ENCODE data around the gene DAD1.
"Not testable (repeated sequence)": the region's sequence is repeated elsewhere in the genome, so short reads cannot be mapped to it uniquely, and the experiment has no call there.

The DAD1 gene

GRCh38 chr14:22589096-22589839 lies at the start of gene DAD1:
DAD1 (minus strand) TSS chr14:22589224; CDS start chr14:22589157, 67 bp downstream.
- DNase-seq = peak; percentile 99

GRCh38 chr14:22635980-22636379 lies 47.0 kb upstream of the DAD1 start:
- not testable (repeated sequence) for DNase-seq

GRCh38 chr14:22634233-22634900 lies 45.3 kb upstream of the DAD1 start:
- no peak for DNase-seq

- no peak for DNase-seq
Observed at GRCh38 chr14:22630486-22630885, 41.5 kb upstream of the DAD1 start.

GRCh38 chr14:22630066-22630465 lies 41.0 kb upstream of the DAD1 start:
- no peak for DNase-seq

GRCh38 chr14:22629361-22629760 lies 40.3 kb upstream of the DAD1 start:
- no peak for DNase-seq

- no peak for DNase-seq
Observed at GRCh38 chr14:22627506-22628263, 38.7 kb upstream of the DAD1 start.

GRCh38 chr14:22626590-22626989 lies 37.6 kb upstream of the DAD1 start:
- DNase-seq = no peak

GRCh38 chr14:22623047-22623446 lies 34.0 kb upstream of the DAD1 start:
- no peak for DNase-seq

- no peak for DNase-seq
Observed at GRCh38 chr14:22622255-22622654, 33.2 kb upstream of the DAD1 start.

GRCh38 chr14:22615765-22616164 lies 26.7 kb upstream of the DAD1 start:
- DNase-seq = not testable (repeated sequence)

- no peak for DNase-seq
Observed at GRCh38 chr14:22614240-22614799, 25.3 kb upstream of the DAD1 start.

- no peak for DNase-seq
Observed at GRCh38 chr14:22613736-22614239, 24.8 kb upstream of the DAD1 start.

- no peak for DNase-seq
Observed at GRCh38 chr14:22613106-22613695, 24.2 kb upstream of the DAD1 start.

GRCh38 chr14:22610931-22611330 lies 21.9 kb upstream of the DAD1 start:
- DNase-seq = no peak

GRCh38 chr14:22607291-22607690 lies 18.3 kb upstream of the DAD1 start:
- DNase-seq = no peak

GRCh38 chr14:22606380-22606779 lies 17.4 kb upstream of the DAD1 start:
- DNase-seq = no peak

GRCh38 chr14:22602862-22603261 lies 13.8 kb upstream of the DAD1 start:
- DNase-seq = no peak

- no peak for DNase-seq
Observed at GRCh38 chr14:22601996-22602395, 13.0 kb upstream of the DAD1 start.

GRCh38 chr14:22601456-22601855 lies 12.4 kb upstream of the DAD1 start:
- no peak for DNase-seq

GRCh38 chr14:22600027-22600426 lies 11.0 kb upstream of the DAD1 start:
- DNase-seq = no peak

- DNase-seq = no peak
Observed at GRCh38 chr14:22599349-22599748, 10.3 kb upstream of the DAD1 start.

GRCh38 chr14:22598896-22599244 lies 9.8 kb upstream of the DAD1 start:
- no peak for DNase-seq

All from activated CD4-positive, alpha-beta T cell treated with anti-CD3 and anti-CD28 coated beads, Interleukin-2, amount 50 U/mL, for 1 hour (primary cell).